ENCODE data around the gene FAXC.

DNA sequence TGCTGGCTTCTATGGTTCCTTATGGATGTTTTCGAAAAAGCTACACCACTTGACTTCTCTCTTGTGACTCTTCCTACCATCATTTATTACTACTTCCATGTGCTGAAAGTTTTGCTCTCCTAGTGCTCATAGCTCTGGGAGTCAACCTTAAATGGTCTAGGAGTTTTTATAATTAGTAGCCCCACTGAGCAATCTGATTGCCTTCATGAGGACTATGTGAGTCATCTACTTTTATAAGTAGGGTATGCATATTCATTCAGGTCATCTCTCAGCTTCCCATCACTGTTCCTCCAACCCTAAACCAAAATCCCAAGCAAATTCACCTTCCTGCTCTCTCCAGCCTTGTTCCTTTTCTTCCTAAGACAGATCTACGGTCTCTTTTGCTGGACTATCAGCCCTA, 17.4 kb upstream of the FAXC start:
- no peak for TF ChIP-seq CTCF (IDR thresholded peaks at IDR 0.05)
- TF ChIP-seq POLR2A (IDR thresholded peaks at IDR 0.05), result no peak
